ENCODE data around the gene ACTL7A. TPM values are rescaled to one million over a fixed set of nuclear protein-coding genes. Genes with fewer than 3 reads are reported as not detected.

ACTL7A gene
- polyA plus RNA-seq, 2 of the 4 experiments (the other 2 are of a cell fraction) = not detected

GRCh38 chr9:108910914-108911313, 48.8 kb downstream of the ACTL7A start:
- TF ChIP-seq HES2 (IDR thresholded peaks at IDR 0.05) (no peak), REST (IDR thresholded peaks at IDR 0.05) (no peak), CHD2 (IDR thresholded peaks at IDR 0.05; ENCODE audit: low read length, partially characterized antibody) (no peak), RCOR1 (IDR thresholded peaks at IDR 0.05; ENCODE audit: low read depth, low read length) (no peak), KDM1A (IDR thresholded peaks at IDR 0.05; ENCODE audit: low read depth) (no peak), SMC3 (IDR thresholded peaks at IDR 0.05) (no peak), NR3C1 (IDR thresholded peaks at IDR 0.05) (no peak), FOSL2 (IDR thresholded peaks at IDR 0.05) (no peak), FOSL2 (CRISPR knock-in tag; IDR thresholded peaks at IDR 0.05) (no peak), ESRRA (IDR thresholded peaks at IDR 0.05; ENCODE audit: borderline replicate concordance, low read length) (no peak), E2F6 (IDR thresholded peaks at IDR 0.05; ENCODE audit: borderline replicate concordance, low read depth) (no peak), PBX3 (IDR thresholded peaks at IDR 0.05) (no peak)
- TF ChIP-seq, protein P1, sequence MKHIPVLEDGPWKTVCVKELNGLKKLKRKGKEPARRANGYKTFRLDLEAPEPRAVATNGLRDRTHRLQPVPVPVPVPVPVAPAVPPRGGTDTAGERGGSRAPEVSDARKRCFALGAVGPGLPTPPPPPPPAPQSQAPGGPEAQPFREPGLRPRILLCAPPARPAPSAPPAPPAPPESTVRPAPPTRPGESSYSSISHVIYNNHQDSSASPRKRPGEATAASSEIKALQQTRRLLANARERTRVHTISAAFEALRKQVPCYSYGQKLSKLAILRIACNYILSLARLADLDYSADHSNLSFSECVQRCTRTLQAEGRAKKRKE (CRISPR knock-in tag; IDR thresholded peaks at IDR 0.05; ENCODE audit: low read depth) = no peak
- H3K27ac ChIP-seq = no peak overlapping the region
- CTCF ChIA-PET = no interaction called here

DNA sequence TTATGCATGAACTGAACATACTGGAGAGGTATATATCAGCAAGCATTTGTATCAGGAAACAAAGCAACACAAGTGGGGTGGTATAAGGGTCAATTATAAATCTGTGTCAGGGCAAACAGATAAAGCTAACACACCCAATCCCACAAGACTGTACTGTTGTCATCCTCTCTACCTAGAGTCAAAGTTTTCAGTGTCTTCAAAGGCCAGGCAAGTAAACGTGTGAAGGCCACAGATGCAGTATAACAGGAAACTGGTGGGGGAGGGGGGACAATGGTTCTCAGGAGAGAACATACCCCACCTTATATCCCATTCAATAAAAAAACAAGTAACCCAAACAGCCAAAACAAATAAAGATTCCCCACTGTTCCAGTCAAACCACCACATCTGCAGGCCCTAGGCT, 49.8 kb downstream of the ACTL7A start:
- no peak for FAIRE-seq
- CTCF ChIA-PET = no interaction called here

More at GRCh38 chr9:108910914-108911313, 48.8 kb downstream of the ACTL7A start:
- POLR2A ChIA-PET = no interaction called here
- ATAC-seq = no peak
- Histone ChIP-seq H3K4me2 (no peak overlapping the region), H3K9me3 (no peaks in the 10 kb centered on the region), H3K4me1 (no peaks in the 10 kb centered on the region), H3K4me3 (no peak overlapping the region)
- WGBS (ENCODE audit: missing lambda C conversion rate) = 96% methylated on average over 2 of the region's 2 CpGs
- no peak for FAIRE-seq
- DNase-seq (ENCODE audit: low read depth in 1 of 2, low spot score in 1 of 2) = no peak

More for the DNA sequence above, 49.8 kb downstream of the ACTL7A start:
- H3K4me1 ChIP-seq = no peaks in the 10 kb centered on the region
- no peak for TF ChIP-seq RFX5 (IDR thresholded peaks at IDR 0.05)
- TF ChIP-seq FOXS1 (CRISPR knock-in tag; IDR thresholded peaks at IDR 0.05) = no peak
- no peak for TF ChIP-seq ZNF302 (CRISPR knock-in tag; IDR thresholded peaks at IDR 0.05)
- no peak for TF ChIP-seq KDM1A (IDR thresholded peaks at IDR 0.05; ENCODE audit: low read depth)
- TF ChIP-seq, protein P2, sequence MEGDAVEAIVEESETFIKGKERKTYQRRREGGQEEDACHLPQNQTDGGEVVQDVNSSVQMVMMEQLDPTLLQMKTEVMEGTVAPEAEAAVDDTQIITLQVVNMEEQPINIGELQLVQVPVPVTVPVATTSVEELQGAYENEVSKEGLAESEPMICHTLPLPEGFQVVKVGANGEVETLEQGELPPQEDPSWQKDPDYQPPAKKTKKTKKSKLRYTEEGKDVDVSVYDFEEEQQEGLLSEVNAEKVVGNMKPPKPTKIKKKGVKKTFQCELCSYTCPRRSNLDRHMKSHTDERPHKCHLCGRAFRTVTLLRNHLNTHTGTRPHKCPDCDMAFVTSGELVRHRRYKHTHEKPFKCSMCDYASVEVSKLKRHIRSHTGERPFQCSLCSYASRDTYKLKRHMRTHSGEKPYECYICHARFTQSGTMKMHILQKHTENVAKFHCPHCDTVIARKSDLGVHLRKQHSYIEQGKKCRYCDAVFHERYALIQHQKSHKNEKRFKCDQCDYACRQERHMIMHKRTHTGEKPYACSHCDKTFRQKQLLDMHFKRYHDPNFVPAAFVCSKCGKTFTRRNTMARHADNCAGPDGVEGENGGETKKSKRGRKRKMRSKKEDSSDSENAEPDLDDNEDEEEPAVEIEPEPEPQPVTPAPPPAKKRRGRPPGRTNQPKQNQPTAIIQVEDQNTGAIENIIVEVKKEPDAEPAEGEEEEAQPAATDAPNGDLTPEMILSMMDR (IDR thresholded peaks at IDR 0.05) = no peak
- TF ChIP-seq PBX3 (IDR thresholded peaks at IDR 0.05) = no peak
- TF ChIP-seq CHD2 (IDR thresholded peaks at IDR 0.05; ENCODE audit: low read length, partially characterized antibody) = no peak
- DNase-seq (ENCODE audit: low read depth in 1 of 2, low spot score in 1 of 2) = no peak
- no peak overlapping the region for H3K4me2 ChIP-seq
- H3K27ac ChIP-seq = no peak overlapping the region
- POLR2A ChIA-PET = no interaction called here
- H3K4me3 ChIP-seq = no peak overlapping the region
- 57% methylated on average over 1 of the region's 1 CpG for WGBS (ENCODE audit: missing lambda C conversion rate)
- ATAC-seq = no peak
- H3K9me3 ChIP-seq = no peaks in the 10 kb centered on the region

Small RNA genes lying within 50 kb of the gene (small RNA-seq; reads per million reads assigned to genes)
- gene AL359692.1 = 0 reads per million in 6 experiments

Other genes starting within 250 kb of the ACTL7A start
- not detected in 2 replicates for gene ACTL7B, start 6.3 kb upstream of the ACTL7A start, polyA plus RNA-seq (2011; rRNA removed)
- gene ACTL7B, start 6.3 kb upstream of the ACTL7A start, polyA plus RNA-seq (2017; fragmentation: RNase III; extraction: RNeasy Plus Mini Kit Qiagen cat#74134 plus additional on column Dnase treatment) = not detected in 3 replicates
- 35.8 and 48.9 TPM in 2 replicates for gene ELP1, start 71.9 kb downstream of the ACTL7A start, polyA plus RNA-seq (2011; rRNA removed)
- gene ELP1, start 71.9 kb downstream of the ACTL7A start, polyA plus RNA-seq (2017; fragmentation: RNase III; extraction: RNeasy Plus Mini Kit Qiagen cat#74134 plus additional on column Dnase treatment) = 25.4 to 26.3 TPM (median 26.1 TPM) in 3 replicates
- 34.3 and 38.2 TPM in 2 replicates for gene ABITRAM, start 72.1 kb downstream of the ACTL7A start, polyA plus RNA-seq (2011; rRNA removed)
- 18.7 to 21.6 TPM (median 19.3 TPM) in 3 replicates for gene ABITRAM, start 72.1 kb downstream of the ACTL7A start, polyA plus RNA-seq (2017; fragmentation: RNase III; extraction: RNeasy Plus Mini Kit Qiagen cat#74134 plus additional on column Dnase treatment)
- gene CTNNAL1, start 151.2 kb downstream of the ACTL7A start, polyA plus RNA-seq (2011; rRNA removed) = 42.5 and 63.6 TPM in 2 replicates
- gene CTNNAL1, start 151.2 kb downstream of the ACTL7A start, polyA plus RNA-seq (2017; fragmentation: RNase III; extraction: RNeasy Plus Mini Kit Qiagen cat#74134 plus additional on column Dnase treatment) = 43.8 to 61.3 TPM (median 48.8 TPM) in 3 replicates

Data from A549 (cell line).